ENCODE measurements around the gene MUC15. TPM values are rescaled to one million over a fixed set of nuclear protein-coding genes. Genes with fewer than 3 reads are reported as not detected.
A peak's percentile ranks its signal among the peaks of the same experiment; 100 is the strongest.

The MUC15 gene
- total RNA-seq, 1 experiment from 2014 or later = not detected

DNA sequence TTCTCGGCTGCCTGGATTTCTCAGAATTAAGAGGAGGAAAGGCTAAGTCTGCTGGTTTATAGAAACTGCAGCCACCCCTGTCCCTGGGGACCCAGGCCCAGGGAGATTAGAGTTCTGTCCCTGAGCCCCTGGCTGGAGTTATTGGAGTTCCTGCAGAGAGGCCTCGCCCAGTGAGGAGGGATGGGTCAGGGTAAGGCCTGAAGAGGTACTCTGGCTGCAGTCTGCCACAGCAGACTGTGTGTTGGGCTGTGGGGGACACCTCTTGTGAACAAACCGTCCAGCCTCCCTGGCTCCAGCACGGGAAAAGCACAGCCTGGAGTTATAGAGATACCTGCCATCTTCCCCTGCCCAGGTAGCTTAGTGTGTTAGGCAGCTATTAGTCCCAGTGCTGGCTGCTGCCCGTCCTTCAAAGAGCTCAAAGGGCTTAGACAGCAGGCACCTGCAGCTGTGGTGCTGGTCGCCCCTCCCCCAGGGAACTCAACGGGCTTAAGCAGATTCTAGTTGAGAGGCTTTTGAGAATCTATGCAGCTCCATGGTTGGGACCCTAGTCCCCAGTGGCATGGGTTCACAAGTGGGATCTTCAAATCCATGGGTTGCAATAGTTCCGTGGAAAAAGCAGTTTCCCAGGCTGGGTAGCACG, 36.6 kb upstream of the MUC15 start:
- ChIA-PET POLR2A (no interaction called here), CTCF (no interaction called here)
- no peaks in the 10 kb centered on the region; the same call in 1 of the 2 replicates for H3K27me3 Mint-ChIP-seq (ENCODE audit: low read depth)
- H3K4me3 Mint-ChIP-seq = no peak overlapping the region
- DNase-seq (ENCODE audit: low spot score) (no peak), ATAC-seq (peak; percentile 38; the same call in 1 of the 2 replicates)
- no peak overlapping the region for H3K27ac Mint-ChIP-seq
- H3K36me3 Mint-ChIP-seq = peaks cover 8% of the 10 kb centered on the region; the same call in 1 of the 2 replicates
- peaks cover 27% of the 10 kb centered on the region for H3K9me3 Mint-ChIP-seq
- TF ChIP-seq ELF4 (CRISPR knock-in tag; IDR thresholded peaks at IDR 0.05; ENCODE audit: low read depth) = no peak
- no peak for TF ChIP-seq FOXP1 (CRISPR knock-in tag; IDR thresholded peaks at IDR 0.05; ENCODE audit: borderline replicate concordance)
- no peak for TF ChIP-seq CREM (CRISPR knock-in tag; IDR thresholded peaks at IDR 0.05)
- TF ChIP-seq, protein P1, sequence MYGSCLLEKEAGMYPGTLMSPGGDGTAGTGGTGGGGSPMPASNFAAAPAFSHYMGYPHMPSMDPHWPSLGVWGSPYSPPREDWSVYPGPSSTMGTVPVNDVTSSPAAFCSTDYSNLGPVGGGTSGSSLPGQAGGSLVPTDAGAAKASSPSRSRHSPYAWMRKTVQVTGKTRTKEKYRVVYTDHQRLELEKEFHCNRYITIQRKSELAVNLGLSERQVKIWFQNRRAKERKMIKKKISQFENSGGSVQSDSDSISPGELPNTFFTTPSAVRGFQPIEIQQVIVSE (CRISPR knock-in tag; IDR thresholded peaks at IDR 0.05; ENCODE audit: borderline replicate concordance) = no peak
- TF ChIP-seq, protein P2, sequence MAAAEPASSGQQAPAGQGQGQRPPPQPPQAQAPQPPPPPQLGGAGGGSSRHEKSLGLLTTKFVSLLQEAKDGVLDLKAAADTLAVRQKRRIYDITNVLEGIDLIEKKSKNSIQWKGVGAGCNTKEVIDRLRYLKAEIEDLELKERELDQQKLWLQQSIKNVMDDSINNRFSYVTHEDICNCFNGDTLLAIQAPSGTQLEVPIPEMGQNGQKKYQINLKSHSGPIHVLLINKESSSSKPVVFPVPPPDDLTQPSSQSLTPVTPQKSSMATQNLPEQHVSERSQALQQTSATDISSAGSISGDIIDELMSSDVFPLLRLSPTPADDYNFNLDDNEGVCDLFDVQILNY (CRISPR knock-in tag; IDR thresholded peaks at IDR 0.05) = no peak
- TF ChIP-seq CREB1 (CRISPR knock-in tag; IDR thresholded peaks at IDR 0.05) = no peak
- TF ChIP-seq ZNF121 (CRISPR knock-in tag; IDR thresholded peaks at IDR 0.05) = no peak
- TF ChIP-seq, protein P3, sequence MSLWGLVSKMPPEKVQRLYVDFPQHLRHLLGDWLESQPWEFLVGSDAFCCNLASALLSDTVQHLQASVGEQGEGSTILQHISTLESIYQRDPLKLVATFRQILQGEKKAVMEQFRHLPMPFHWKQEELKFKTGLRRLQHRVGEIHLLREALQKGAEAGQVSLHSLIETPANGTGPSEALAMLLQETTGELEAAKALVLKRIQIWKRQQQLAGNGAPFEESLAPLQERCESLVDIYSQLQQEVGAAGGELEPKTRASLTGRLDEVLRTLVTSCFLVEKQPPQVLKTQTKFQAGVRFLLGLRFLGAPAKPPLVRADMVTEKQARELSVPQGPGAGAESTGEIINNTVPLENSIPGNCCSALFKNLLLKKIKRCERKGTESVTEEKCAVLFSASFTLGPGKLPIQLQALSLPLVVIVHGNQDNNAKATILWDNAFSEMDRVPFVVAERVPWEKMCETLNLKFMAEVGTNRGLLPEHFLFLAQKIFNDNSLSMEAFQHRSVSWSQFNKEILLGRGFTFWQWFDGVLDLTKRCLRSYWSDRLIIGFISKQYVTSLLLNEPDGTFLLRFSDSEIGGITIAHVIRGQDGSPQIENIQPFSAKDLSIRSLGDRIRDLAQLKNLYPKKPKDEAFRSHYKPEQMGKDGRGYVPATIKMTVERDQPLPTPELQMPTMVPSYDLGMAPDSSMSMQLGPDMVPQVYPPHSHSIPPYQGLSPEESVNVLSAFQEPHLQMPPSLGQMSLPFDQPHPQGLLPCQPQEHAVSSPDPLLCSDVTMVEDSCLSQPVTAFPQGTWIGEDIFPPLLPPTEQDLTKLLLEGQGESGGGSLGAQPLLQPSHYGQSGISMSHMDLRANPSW (CRISPR knock-in tag; conservative IDR thresholded peaks at IDR 0.05; ENCODE audit: low read depth) = no peak
- no peak for TF ChIP-seq KAT7 (CRISPR knock-in tag; IDR thresholded peaks at IDR 0.05; ENCODE audit: borderline replicate concordance)
- H3K4me1 Mint-ChIP-seq = peaks cover 16% of the 10 kb centered on the region

DNA sequence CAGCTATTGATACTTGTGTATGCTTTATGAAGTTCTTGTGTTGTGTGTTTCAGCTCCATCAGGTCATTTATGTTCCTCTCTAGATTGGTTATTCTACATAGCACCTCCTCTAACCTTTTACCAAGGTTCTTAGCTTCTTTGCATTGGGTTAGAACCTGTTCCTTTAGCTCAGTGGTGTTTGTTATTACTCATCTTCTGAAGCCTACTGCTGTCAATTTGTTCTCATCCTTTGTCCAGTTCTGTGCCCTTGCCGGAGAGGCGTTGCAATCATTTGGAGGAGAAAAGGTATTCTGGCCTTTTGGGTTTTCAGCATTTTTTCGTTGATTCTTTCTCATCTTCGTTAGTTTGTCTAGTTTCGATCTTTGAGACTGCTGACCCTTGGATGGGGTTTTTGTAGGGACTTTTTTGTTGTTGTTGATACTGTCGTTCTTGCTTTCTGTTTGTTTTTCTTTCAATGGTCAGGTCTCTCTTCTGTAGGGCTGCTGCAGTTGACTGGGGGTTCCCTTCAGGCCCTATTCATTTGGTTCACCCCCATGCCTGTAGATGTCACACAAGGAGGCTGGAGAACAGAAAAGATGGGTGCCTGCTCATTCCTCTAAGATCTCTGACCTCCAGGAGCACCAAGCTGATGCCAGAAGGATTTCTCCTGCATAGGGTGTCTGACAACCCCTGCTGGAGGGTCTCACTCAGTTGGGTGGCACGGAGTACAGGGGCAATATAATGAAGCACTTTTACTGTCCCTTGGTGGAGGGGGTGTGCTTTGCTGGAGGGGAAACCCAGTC, 35.9 kb upstream of the MUC15 start:
- ATAC-seq = no peak
- no peak overlapping the region for H3K4me3 Mint-ChIP-seq
- ChIA-PET POLR2A (no interaction called here), CTCF (no interaction called here)
- no peak for DNase-seq (ENCODE audit: low spot score)
- peaks cover 8% of the 10 kb centered on the region; the same call in 1 of the 2 replicates for H3K36me3 Mint-ChIP-seq
- TF ChIP-seq FOXK1 (CRISPR knock-in tag; IDR thresholded peaks at IDR 0.05) (no peak), ZNF138 (CRISPR knock-in tag; conservative IDR thresholded peaks at IDR 0.05) (no peak), TP53 (CRISPR knock-in tag; IDR thresholded peaks at IDR 0.05) (no peak), ZNF423 (CRISPR knock-in tag; IDR thresholded peaks at IDR 0.05) (no peak), EMX1 (CRISPR knock-in tag; IDR thresholded peaks at IDR 0.05) (no peak), SP1 (CRISPR knock-in tag; conservative IDR thresholded peaks at IDR 0.05) (no peak), ZBTB21 (CRISPR knock-in tag; IDR thresholded peaks at IDR 0.05; ENCODE audit: borderline replicate concordance) (no peak), GTF2I (CRISPR knock-in tag; conservative IDR thresholded peaks at IDR 0.05) (no peak), IRF2 (CRISPR knock-in tag; IDR thresholded peaks at IDR 0.05; ENCODE audit: borderline replicate concordance, low read depth) (no peak), ZNF263 (CRISPR knock-in tag; IDR thresholded peaks at IDR 0.05; ENCODE audit: low read depth) (no peak)
- TF ChIP-seq, protein P4, sequence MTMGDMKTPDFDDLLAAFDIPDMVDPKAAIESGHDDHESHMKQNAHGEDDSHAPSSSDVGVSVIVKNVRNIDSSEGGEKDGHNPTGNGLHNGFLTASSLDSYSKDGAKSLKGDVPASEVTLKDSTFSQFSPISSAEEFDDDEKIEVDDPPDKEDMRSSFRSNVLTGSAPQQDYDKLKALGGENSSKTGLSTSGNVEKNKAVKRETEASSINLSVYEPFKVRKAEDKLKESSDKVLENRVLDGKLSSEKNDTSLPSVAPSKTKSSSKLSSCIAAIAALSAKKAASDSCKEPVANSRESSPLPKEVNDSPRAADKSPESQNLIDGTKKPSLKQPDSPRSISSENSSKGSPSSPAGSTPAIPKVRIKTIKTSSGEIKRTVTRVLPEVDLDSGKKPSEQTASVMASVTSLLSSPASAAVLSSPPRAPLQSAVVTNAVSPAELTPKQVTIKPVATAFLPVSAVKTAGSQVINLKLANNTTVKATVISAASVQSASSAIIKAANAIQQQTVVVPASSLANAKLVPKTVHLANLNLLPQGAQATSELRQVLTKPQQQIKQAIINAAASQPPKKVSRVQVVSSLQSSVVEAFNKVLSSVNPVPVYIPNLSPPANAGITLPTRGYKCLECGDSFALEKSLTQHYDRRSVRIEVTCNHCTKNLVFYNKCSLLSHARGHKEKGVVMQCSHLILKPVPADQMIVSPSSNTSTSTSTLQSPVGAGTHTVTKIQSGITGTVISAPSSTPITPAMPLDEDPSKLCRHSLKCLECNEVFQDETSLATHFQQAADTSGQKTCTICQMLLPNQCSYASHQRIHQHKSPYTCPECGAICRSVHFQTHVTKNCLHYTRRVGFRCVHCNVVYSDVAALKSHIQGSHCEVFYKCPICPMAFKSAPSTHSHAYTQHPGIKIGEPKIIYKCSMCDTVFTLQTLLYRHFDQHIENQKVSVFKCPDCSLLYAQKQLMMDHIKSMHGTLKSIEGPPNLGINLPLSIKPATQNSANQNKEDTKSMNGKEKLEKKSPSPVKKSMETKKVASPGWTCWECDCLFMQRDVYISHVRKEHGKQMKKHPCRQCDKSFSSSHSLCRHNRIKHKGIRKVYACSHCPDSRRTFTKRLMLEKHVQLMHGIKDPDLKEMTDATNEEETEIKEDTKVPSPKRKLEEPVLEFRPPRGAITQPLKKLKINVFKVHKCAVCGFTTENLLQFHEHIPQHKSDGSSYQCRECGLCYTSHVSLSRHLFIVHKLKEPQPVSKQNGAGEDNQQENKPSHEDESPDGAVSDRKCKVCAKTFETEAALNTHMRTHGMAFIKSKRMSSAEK (CRISPR knock-in tag; IDR thresholded peaks at IDR 0.05; ENCODE audit: borderline replicate concordance) = no peak
- TF ChIP-seq, protein P5, sequence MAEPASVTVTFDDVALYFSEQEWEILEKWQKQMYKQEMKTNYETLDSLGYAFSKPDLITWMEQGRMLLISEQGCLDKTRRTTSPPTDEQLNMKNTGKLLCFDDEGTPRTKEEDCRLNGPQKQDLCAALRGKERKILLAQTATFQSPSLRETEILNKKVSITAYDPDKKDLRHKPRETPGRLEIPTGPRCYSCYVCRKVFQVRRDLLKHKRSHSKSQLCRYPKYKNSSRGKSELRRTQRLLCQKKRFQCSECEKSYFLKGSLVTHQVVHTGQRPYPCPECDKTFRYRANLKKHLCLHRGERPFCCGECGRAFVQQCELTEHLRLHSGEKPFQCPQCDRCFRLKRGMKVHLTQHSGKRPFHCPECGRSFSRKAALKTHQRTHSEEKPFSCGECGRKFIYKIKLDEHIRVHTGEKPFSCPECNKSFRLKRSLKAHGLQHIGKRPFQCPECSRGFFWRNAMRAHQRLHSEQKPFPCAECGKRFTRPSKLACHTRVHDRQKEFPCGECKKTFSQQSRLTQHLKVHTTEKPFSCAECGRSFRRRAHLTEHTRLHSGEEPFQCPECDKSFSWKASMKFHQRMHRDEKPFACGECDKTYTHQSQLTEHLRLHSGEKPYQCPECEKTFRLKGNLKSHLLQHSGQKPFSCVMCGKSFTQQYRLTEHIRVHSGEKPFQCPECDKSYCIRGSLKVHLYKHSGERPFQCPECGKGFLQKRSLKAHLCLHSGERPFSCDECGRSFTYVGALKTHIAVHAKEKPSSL (CRISPR knock-in tag; conservative IDR thresholded peaks at IDR 0.05) = no peak
- TF ChIP-seq, protein P6, sequence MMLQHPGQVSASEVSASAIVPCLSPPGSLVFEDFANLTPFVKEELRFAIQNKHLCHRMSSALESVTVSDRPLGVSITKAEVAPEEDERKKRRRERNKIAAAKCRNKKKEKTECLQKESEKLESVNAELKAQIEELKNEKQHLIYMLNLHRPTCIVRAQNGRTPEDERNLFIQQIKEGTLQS (CRISPR knock-in tag; conservative IDR thresholded peaks at IDR 0.05) = no peak
- H3K27me3 Mint-ChIP-seq (ENCODE audit: low read depth) = no peaks in the 10 kb centered on the region; the same call in 1 of the 2 replicates
- H3K4me1 Mint-ChIP-seq = peaks cover 16% of the 10 kb centered on the region
- peaks cover 27% of the 10 kb centered on the region for H3K9me3 Mint-ChIP-seq
- H3K27ac Mint-ChIP-seq = no peak overlapping the region
